Psoas muscle (tissue), 8 donors: ENCODE measurements around the gene ACAD11. TPM values are rescaled to one million over a fixed set of nuclear protein-coding genes. Genes with fewer than 3 reads are reported as not detected.
A peak's percentile ranks its signal among the peaks of the same experiment; 100 is the strongest.
"Not testable (repeated sequence)": the region's sequence is repeated elsewhere in the genome, so short reads cannot be mapped to it uniquely, and the experiment has no call there.

Experiments used
- ATAC-seq, 4 donors: fragments of 200-7000 bp; cut with Tn5 transposase; one replicate each; pipeline ENCODE4 v1.9.1; 2020; ENCODE audit warnings: moderate library complexity in 3 of 4, mild to moderate bottlenecking in 2 of 4
- DNase-seq, 2 donors: peaks; one replicate each; pipeline ENCODE4 v3.0.0-alpha.2; 2020
- H3K27ac ChIP-seq: fragments of 200-600 bp; one replicate; pipeline ENCODE4 v1.8.0; 2022
- H3K27me3 ChIP-seq, 3 donors: fragments of 200-600 bp in 1 of 3; one replicate each; pipeline versions ENCODE4 v1.6.1 to v1.8.0; 2013 to 2022; ENCODE audit warnings: low read length in 2 of 3, mild to moderate bottlenecking in 2 of 3, moderate library complexity in 1 of 3; ENCODE audit not compliant: insufficient read depth in 3 of 3
- H3K36me3 ChIP-seq, 2 donors: fragments of 200-600 bp in 1 of 2; one replicate each; pipeline versions ENCODE4 v1.6.1 to v1.8.0; 2013 to 2022; ENCODE audit warnings: low read depth in 1 of 2, mild to moderate bottlenecking in 1 of 2, moderate library complexity in 1 of 2; ENCODE audit not compliant: insufficient read depth in 1 of 2
- H3K4me1 ChIP-seq: fragments of 200-600 bp; one replicate; pipeline ENCODE4 v1.8.0; 2022
- H3K4me3 ChIP-seq: fragments of 200-600 bp; one replicate; pipeline ENCODE4 v1.8.0; 2022; ENCODE audit warnings: mild to moderate bottlenecking
- H3K9me3 ChIP-seq: fragments of 200-600 bp; one replicate; pipeline ENCODE4 v1.8.0; 2022
- CTCF ChIP-seq: fragments of 200-600 bp; IDR thresholded peaks from one replicate; pipeline ENCODE4 v1.8.0; 2022; ENCODE audit warnings: antibody characterized with exemption
- WGBS, 3 donors: extraction: QIAGEN DNeasy Blood & Tissue Kit; methylation state at CpG; one replicate each; pipeline versions ENCODE4 v1.1.6 to v1.1.7; 2013; 5-methylcytosine and 5-hydroxymethylcytosine counted together
- intact Hi-C, 2 donors: fragments of 100-400 bp; cut with DNase I; formaldehyde crosslinking; loops; one replicate each; pipeline versions ENCODE4 v1.11.0 to v1.14.2; 2022
- polyA plus RNA-seq, 3 donors: library from polyadenylated mRNA; stranded (reverse); fragments of 200-250 nt; gene quantifications; one replicate each; pipeline ENCODE4 v1.2.3, GENCODE V29; 2013
- total RNA-seq, 4 donors: library from RNA; stranded (reverse); fragmentation: NEBNext Ultra II Directional in 2 of 4; extraction: Animal tissue kit (Norgen Biotek cat#: 25700) in 2 of 4; gene quantifications; one replicate each; pipeline versions ENCODE4 v1.2.1 to v1.2.4, GENCODE V29; 2021 to 2023
- donor health status: healthy with polysubstance abuse.
- donor health status: DM: no; HTN: no; CAD: no; lungs with moderate emphysema.
- donor health status: Bipolar disorder and iron deficiency.
- donor health status: healthy.
- donor health status: DM: yes; HTN: yes; CAD: no.
- donor health status: DM: no; HTN: no; CAD: no.
- donor health status: DM: no; HTN: no; CAD: no.
- donor health status: DM: yes; HTN: yes; CAD: no.

The ACAD11 gene
- total and polyA plus RNA-seq, 7 donors, result 1.8 to 7.5 (median 5.7) TPM

DNA sequence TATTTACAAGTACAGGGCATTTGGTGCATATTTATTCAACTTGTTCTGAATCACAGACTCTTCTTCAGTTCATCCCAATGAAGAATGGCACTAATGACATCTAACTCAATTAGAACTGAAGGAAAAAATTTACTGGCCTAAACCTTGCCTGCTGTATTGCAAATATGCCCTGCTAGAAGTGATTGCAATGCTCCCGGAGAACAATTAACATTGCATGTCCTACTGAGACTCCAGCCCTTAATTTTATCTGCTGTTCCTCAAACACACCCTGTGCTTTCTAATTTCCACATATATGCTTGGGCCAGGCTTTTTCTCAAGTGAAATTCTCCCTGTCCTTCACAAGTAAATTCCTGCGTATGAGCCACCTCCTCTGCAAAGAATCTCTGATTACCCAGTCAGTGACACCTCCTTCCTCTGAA lies 54.2 kb downstream of the ACAD11 start:
- no peak overlapping the region for H3K27ac ChIP-seq
- intact Hi-C loops, result no loop called here
- TF ChIP-seq CTCF, result no peak
- DNase-seq, result no peak
- no peak for ATAC-seq
- H3K9me3 ChIP-seq, result no peaks in the 10 kb centered on the region
- H3K36me3 ChIP-seq, result peaks cover 0 to 30% of the 10 kb centered on the region in 2 donors
- H3K4me1 ChIP-seq, result no peaks in the 10 kb centered on the region
- no peak overlapping the region for H3K4me3 ChIP-seq
- WGBS, 3 donors, result 82 to 94% (median 90%) methylated on average over 2 of the region's 2 CpGs
- no peaks in the 10 kb centered on the region for H3K27me3 ChIP-seq

DNA sequence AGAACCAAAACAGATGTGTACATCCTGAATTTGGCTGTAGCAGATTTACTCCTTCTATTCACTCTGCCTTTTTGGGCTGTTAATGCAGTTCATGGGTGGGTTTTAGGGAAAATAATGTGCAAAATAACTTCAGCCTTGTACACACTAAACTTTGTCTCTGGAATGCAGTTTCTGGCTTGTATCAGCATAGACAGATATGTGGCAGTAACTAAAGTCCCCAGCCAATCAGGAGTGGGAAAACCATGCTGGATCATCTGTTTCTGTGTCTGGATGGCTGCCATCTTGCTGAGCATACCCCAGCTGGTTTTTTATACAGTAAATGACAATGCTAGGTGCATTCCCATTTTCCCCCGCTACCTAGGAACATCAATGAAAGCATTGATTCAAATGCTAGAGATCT lies 59.0 kb downstream of the ACAD11 start:
- H3K4me3 ChIP-seq, H3K27me3 ChIP-seq, H3K9me3 ChIP-seq, ATAC-seq, DNase-seq, H3K4me1 ChIP-seq, intact Hi-C loops, H3K27ac ChIP-seq: not testable (repeated sequence)
- peaks cover 0 to 50% of the 10 kb centered on the region in 2 donors for H3K36me3 ChIP-seq
- no CpG with 5 or more reads among the region's 1 CpG for WGBS, 3 donors

DNA sequence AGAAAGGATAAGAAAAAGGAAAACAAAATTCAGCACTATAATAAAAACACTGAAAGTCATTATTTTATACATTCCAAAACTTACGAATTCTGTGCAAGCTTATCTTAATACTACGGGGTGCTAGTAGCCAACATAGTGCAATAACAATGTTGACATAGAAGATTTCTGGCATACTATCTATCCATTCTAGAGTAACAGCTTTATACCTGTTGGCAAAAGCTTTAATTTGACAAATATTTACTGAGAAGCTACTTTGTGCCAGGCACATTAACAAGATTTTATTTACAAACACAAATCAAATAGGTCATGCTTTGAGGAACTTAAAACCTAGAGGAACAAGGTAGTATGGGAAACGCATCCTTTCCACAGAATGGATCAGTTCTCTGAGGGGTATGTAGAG lies 61.4 kb downstream of the ACAD11 start:
- intact Hi-C loops, result no loop called here
- ATAC-seq, result no peak
- Histone ChIP-seq H3K4me1 (no peaks in the 10 kb centered on the region), H3K27me3 (no peaks in the 10 kb centered on the region), H3K4me3 (no peak overlapping the region), H3K27ac (no peak overlapping the region), H3K9me3 (no peaks in the 10 kb centered on the region), H3K36me3 (peaks cover 0 to 30% of the 10 kb centered on the region in 2 donors)
- TF ChIP-seq CTCF, result no peak
- DNase-seq, result no peak
- WGBS, 3 donors, result 81 to 96% (median 90%) methylated on average over 3 of the region's 3 CpGs

DNA sequence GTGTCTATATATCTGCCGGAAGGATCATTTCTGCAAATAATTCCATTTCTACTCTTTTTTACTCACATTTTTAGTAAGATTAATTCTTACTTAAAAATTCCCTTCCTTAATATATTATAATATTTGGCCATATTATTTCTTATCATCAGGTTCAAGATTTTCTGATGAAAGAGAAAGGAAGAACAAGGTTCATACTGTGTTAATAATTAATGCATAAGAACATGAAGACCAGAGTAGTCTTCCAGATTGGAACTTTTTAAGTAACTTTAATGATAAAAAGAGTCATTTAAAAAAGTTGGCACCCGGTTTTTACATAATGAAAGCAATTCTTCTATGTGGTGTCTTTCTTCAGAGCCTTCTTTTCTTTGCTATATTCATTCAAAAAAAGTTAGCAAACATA lies 61.9 kb downstream of the ACAD11 start:
- Histone ChIP-seq H3K36me3 (peaks cover 0 to 26% of the 10 kb centered on the region in 2 donors), H3K27me3 (no peaks in the 10 kb centered on the region), H3K27ac (no peak overlapping the region), H3K9me3 (no peaks in the 10 kb centered on the region), H3K4me3 (peak overlapping the region; percentile 34), H3K4me1 (no peaks in the 10 kb centered on the region)
- no peak for DNase-seq
- intact Hi-C loops, result no loop called here
- ATAC-seq, result no peak
- 78 to 89% (median 84%) methylated on average over 2 of the region's 2 CpGs for WGBS, 3 donors
- no peak for TF ChIP-seq CTCF

- Histone ChIP-seq H3K4me1 (no peaks in the 10 kb centered on the region), H3K36me3 (peaks cover 0 to 33% of the 10 kb centered on the region in 2 donors), H3K4me3 (peak within 1 kb of the TSS; percentile 34), H3K9me3 (no peaks in the 10 kb centered on the region), H3K27ac (no peak within 1 kb of the TSS), H3K27me3 (no peaks in the 10 kb centered on the region)
- no peak for TF ChIP-seq CTCF
- 36 to 47% (median 46%) methylated on average over 2 of the region's 2 CpGs for WGBS, 3 donors
- intact Hi-C loops, result no loop called here
- no peak for ATAC-seq
- no peak for DNase-seq
Measured at GRCh38 chr3:132596816-132597433, 62.7 kb downstream of the ACAD11 start, which contains the start of gene ACKR4. Gene ACKR4 (plus strand): TSS chr3:132597270. CDS start chr3:132600398, 3,128 bp downstream.
